Activated CD8-positive, alpha-beta memory T cell treated with anti-CD3 and anti-CD28 coated beads for 4 hours (primary cell): ENCODE results near the gene LOXL1.
A peak's percentile ranks its signal among the peaks of the same experiment; 100 is the strongest.

Source experiments
- DNase-seq, 2 donors: peaks; one replicate each; pipeline ENCODE4 v3.0.0-alpha.2; 2020; ENCODE audit warnings: low read depth in 2 of 2

LOXL1 gene

DNA sequence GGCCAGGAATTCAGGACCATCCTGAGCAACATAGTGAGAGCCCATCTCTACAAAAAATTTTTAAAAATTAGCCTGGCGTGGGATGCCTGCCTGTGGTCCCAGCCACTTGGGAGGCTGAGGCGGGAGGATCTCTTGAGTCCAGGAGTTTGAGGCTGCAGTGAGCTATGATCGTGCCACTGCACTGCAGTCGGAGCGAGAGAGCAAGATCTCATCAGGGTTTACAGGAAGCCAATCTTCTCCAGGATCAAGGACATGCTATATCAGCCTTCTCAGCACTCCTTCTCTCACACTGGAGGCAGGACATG, 66.3 kb downstream of the LOXL1 start:
- no peak for DNase-seq

DNA sequence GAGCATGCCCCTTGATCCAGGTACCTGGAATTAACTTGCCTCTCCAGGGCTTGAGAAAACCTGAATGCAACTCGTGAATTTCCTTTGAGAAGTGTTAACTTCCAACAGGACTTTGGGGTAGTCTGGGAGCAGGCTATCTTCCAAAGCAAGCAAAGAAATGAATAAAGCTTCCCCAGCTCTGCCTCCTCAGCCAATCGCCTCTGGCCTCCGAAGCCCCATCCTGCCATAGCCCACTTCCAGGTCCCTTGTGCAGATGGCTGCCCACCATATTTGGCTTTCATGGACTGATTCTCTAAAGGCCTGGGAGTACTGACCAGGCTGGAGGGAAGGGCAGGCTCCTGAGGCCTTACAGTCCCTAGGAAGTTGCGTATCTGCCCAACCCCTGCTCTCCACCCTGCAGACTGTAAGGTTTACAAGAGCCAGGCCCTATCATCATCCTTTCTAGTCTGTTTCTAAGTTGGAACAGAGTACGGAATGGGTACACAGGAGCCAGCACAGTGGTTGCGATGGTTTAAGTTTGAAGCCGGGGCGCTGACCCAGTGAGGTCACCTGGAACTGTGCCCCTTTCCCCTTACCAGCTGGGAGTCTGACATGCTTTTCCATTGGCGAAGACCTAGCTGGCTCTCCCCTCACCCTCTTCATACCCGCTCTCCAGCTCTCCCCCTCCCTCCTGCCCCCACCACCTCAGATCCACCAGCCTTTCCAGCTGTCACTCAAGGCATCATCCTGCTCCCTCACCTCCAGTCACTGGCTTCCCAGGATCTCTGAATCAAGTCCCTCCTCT, 67.1 kb downstream of the LOXL1 start:
- no peak for DNase-seq

DNA sequence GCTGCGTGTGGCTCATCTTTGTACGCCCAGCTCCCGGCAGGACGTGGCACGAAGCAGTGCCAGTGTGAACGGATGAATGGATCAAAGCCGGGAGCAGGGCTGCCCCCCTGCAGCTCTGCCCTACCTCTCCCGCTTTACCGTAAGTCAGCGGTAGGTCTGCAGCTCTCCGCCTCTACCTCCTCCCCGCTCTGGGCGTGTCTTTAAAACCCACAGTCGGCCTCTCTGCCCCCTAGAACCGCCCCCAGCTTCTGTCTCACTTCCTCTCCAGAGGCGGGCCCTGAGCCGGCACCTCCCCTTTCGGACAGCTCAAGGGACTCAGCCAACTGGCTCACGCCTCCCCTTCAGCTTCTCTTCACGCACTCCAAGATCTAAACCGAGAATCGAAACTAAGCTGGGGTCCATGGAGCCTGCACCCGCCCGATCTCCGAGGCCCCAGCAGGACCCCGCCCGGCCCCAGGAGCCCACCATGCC, 68.2 kb downstream of the LOXL1 start, which contains the start of gene PML:
TSS of gene PML (plus strand) at position 304 of the 471 bp plus-strand sequence. CDS start at position 401, 97 bp downstream.
- peak; percentile 85 to 90 for DNase-seq

DNA sequence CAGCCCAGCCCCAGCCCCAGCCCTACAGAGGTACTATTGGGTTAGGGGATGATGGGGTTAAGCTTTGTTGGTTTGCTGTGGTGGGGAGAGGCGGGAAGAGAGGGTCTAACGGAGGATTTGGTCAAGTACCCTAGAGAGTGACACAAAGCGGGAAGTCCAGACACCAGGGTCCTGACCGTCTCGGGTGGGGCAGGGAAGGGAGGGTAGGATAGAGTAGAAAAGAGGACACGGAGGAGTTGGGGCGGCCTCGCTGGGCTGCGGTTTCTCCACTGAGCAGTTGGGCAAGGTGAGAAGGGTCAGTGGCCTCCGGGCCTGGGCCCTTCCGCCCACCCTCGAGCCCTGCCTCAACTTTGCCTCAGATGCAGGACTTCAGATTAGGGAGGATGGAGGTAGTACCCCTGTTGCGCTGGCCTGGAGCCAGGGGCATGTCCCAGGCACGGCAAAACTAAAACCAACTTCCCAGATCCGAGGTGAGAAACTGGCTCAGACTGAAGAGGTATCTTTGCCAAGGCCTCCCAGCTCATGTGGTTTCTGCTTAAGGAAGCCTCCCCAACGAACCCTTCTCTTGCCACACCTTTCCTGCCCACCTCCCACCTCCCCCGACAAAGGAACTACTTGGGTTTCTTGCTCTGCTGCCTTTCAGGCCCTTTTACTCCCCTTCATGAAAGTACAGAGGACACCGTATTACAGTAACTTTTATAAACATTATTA, 68.8 kb downstream of the LOXL1 start:
- DNase-seq = no peak

DNA sequence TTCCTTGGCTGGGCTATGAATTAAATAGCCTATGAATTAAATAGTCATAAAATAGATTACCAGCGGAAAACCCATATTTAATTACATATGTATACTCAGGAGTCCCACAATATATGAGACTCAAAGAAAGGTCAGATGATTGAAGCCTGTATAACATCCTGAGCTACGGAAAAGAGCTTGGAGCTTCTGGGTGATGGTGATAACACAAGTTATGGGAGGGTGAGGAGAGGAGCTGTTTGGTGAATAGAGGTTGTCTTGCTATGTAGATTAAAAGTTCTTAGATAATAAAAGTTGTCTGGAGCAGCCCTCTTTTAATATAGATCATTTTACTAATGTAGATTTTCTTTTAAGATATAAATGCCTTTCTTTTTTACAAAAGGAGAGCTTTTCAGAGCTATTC, 70.0 kb downstream of the LOXL1 start:
- DNase-seq = no peak

- no peak for DNase-seq
Observed at GRCh38 chr15:73996939-73997338, 70.7 kb downstream of the LOXL1 start.

- DNase-seq = no peak
Observed at GRCh38 chr15:73997986-73998385, 71.7 kb downstream of the LOXL1 start.
